Measurements from ENCODE around the gene ASTN1. TPM values are rescaled to one million over a fixed set of nuclear protein-coding genes. Genes with fewer than 3 reads are reported as not detected.

The ASTN1 gene
- total RNA-seq, 4 donors from 2014 or later = 0.11 to 0.33 (median 0.19) TPM

GRCh38 chr1:176942346-176942745, 222.2 kb downstream of the ASTN1 start:
- no peaks in the 10 kb centered on the region for H3K36me3 ChIP-seq
- no peaks in the 10 kb centered on the region for H3K27me3 ChIP-seq
- intact Hi-C loops (cut with DNase I) = no loop called here
- H3K4me1 ChIP-seq = no peaks in the 10 kb centered on the region
- TF ChIP-seq CTCF (IDR thresholded peaks at IDR 0.05) (no peak), POLR2A (IDR thresholded peaks at IDR 0.05) (no peak)
- no peak overlapping the region for H3K4me3 ChIP-seq (replicated peaks in 1 of 3)
- H3K27ac ChIP-seq = no peak overlapping the region
- WGBS, 2 donors = 90 to 91% methylated on average over 1 of the region's 1 CpG
- no peak for DNase-seq
- no peaks in the 10 kb centered on the region for H3K9me3 ChIP-seq

- no peak overlapping the region for H3K27ac ChIP-seq
- no peaks in the 10 kb centered on the region for H3K4me1 ChIP-seq
- H3K27me3 ChIP-seq = no peaks in the 10 kb centered on the region
- intact Hi-C loops (cut with DNase I) = no loop called here
- H3K36me3 ChIP-seq = no peaks in the 10 kb centered on the region
- DNase-seq = no peak
- H3K4me3 ChIP-seq (replicated peaks in 1 of 3) = no peak overlapping the region
- H3K9me3 ChIP-seq = no peaks in the 10 kb centered on the region
- 88 to 89% methylated on average over 2 of the region's 2 CpGs for WGBS, 2 donors
- no peak for TF ChIP-seq CTCF (IDR thresholded peaks at IDR 0.05)
- TF ChIP-seq POLR2A (IDR thresholded peaks at IDR 0.05) = no peak
Observed at GRCh38 chr1:176939993-176940392, 224.5 kb downstream of the ASTN1 start.

GRCh38 chr1:176938375-176938774, 226.1 kb downstream of the ASTN1 start:
- no peak overlapping the region for H3K27ac ChIP-seq
- intact Hi-C loops (cut with DNase I) = no loop called here
- WGBS, 2 donors = 94 to 96% methylated on average over 1 of the region's 1 CpG

GRCh38 chr1:176934370-176934769, 230.1 kb downstream of the ASTN1 start:
- H3K36me3 ChIP-seq = no peaks in the 10 kb centered on the region
- no peaks in the 10 kb centered on the region for H3K9me3 ChIP-seq
- intact Hi-C loops (cut with DNase I) = no loop called here
- H3K27ac ChIP-seq = no peak overlapping the region
- TF ChIP-seq CTCF (IDR thresholded peaks at IDR 0.05) (no peak), POLR2A (IDR thresholded peaks at IDR 0.05) (no peak)
- no peaks in the 10 kb centered on the region for H3K27me3 ChIP-seq
- no peak overlapping the region for H3K4me3 ChIP-seq (replicated peaks in 1 of 3)
- WGBS, 2 donors = 90 to 94% methylated on average over 4 of the region's 4 CpGs
- DNase-seq = no peak
- no peaks in the 10 kb centered on the region for H3K4me1 ChIP-seq

More at GRCh38 chr1:176938375-176938774, 226.1 kb downstream of the ASTN1 start:
- Histone ChIP-seq H3K36me3 (no peaks in the 10 kb centered on the region), H3K4me1 (no peaks in the 10 kb centered on the region), H3K4me3 (replicated peaks in 1 of 3) (no peak overlapping the region), H3K9me3 (no peaks in the 10 kb centered on the region), H3K27me3 (no peaks in the 10 kb centered on the region)
- TF ChIP-seq POLR2A (IDR thresholded peaks at IDR 0.05) = no peak
- no peak for TF ChIP-seq CTCF (IDR thresholded peaks at IDR 0.05)
- no peak for DNase-seq

GRCh38 chr1:176932114-176933104, 232.1 kb downstream of the ASTN1 start:
- intact Hi-C loops (cut with DNase I) = no loop called here
- no peaks in the 10 kb centered on the region for H3K27me3 ChIP-seq
- no peak for TF ChIP-seq POLR2A (IDR thresholded peaks at IDR 0.05)
- no peak for TF ChIP-seq CTCF (IDR thresholded peaks at IDR 0.05)
- no peaks in the 10 kb centered on the region for H3K36me3 ChIP-seq
- no peaks in the 10 kb centered on the region for H3K4me1 ChIP-seq
- H3K27ac ChIP-seq = no peak overlapping the region
- H3K9me3 ChIP-seq = no peaks in the 10 kb centered on the region
- 78 to 86% methylated on average over 7 of the region's 7 CpGs for WGBS, 2 donors
- H3K4me3 ChIP-seq (replicated peaks in 1 of 3) = no peak overlapping the region
- no peak for DNase-seq
